Astrocyte of the cerebellum (primary cell): ENCODE results near the gene FUOM.

ENCODE experiments used
- DNase-seq: peaks from one replicate; pipeline ENCODE4 v3.0.0-alpha.2; 2011; ENCODE audit warnings: low read depth
- H3K4me3 ChIP-seq: 2 replicates; pipeline ENCODE4 v1.5.1; 2011; ENCODE audit warnings: mild to moderate bottlenecking, low read depth, low read length, moderate library complexity
- CTCF ChIP-seq: IDR thresholded peaks from 2 replicates; pipeline ENCODE4 v1.5.1; 2012; ENCODE audit warnings: low read length, low read depth, moderate library complexity, mild to moderate bottlenecking; ENCODE audit errors: missing control alignments
- in situ Hi-C: cut with HindIII; loops from 2 replicates; pipeline ENCODE4 v1.10.0; 2017; ENCODE audit warnings: low sequenced_read_pairs

The FUOM gene

DNA sequence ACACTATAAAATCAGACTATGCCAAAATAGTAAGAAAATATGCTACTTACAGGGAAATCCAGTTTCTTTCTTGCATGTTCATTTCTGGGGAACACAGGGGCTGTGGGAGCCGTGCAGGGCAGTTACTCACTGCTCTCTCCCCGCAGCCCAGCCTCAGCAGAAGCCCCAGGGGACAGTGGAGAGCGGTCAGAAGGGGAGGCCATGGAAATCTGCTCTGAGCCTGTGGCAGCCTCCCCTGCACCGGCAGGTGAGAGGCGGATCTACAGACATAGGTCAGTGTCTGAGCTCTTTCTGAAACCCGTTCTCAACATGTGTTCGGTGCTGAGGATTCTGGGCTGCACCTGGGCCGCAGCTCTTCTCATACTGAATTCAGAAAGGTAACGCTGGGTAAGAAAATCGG, 46.2 kb downstream of the FUOM start:
- in situ Hi-C loops = no loop called here
- no peak overlapping the region for H3K4me3 ChIP-seq
- TF ChIP-seq CTCF = no peak
- no peak for DNase-seq

DNA sequence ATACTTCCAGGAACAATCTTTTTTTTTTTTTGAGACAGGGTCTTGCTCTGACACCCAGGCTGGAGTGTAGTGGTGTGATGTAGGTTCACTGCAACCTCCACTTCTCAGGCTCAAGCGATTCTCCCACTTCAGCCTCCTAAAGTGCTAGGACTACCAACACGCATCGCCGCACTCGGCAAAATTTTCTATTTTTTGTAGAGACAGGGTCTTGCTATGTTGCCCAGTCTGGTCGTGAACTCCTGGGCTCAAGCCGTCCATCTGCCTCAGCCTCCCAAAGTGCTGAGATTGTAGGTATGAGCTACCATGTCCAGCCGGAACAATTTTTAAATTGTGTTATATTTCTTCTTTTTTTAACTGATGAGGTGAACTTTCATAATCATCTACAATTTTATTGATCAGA, 47.0 kb downstream of the FUOM start:
- no peak for DNase-seq
- in situ Hi-C loops = no loop called here
- no peak for TF ChIP-seq CTCF
- H3K4me3 ChIP-seq = no peak overlapping the region

DNA sequence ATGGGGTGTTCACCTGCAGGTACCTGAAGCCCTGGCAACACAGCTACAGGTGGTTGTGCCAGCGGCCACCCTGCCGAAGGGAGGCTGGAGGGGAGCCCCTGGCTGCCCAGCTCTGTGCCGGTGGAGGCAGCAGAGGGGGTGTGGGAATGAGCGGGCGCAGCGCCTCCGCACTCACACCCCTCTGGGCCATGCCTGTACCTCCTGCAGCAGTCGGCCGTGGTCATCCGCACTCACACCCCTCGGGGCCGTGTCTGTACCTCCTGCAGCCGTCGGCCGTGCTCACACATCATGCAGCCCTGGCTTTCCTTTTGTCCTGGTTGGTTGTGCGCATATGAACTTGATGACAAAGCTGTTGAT, 47.4 kb downstream of the FUOM start:
- no peak for TF ChIP-seq CTCF
- in situ Hi-C loops = no loop called here
- no peak overlapping the region for H3K4me3 ChIP-seq
- no peak for DNase-seq

- H3K4me3 ChIP-seq = no peak overlapping the region
- in situ Hi-C loops = no loop called here
Measured at GRCh38 chr10:133309720-133310398, 48.0 kb downstream of the FUOM start.

GRCh38 chr10:133309100-133309719, 48.6 kb downstream of the FUOM start:
- peak overlapping the region; percentile 76 for H3K4me3 ChIP-seq
- in situ Hi-C loops = no loop called here
- TF ChIP-seq CTCF = no peak
- DNase-seq = peak; percentile 71

More at GRCh38 chr10:133309720-133310398, 48.0 kb downstream of the FUOM start:
- no peak for TF ChIP-seq CTCF
- no peak for DNase-seq

- peak; percentile 28 for DNase-seq
Measured at GRCh38 chr10:133308421-133309099, 49.3 kb downstream of the FUOM start, which contains the start of the genes TUBGCP2 and ZNF511. TUBGCP2 (minus strand) TSS chr10:133308872; CDS start chr10:133302941, 5,931 bp downstream. ZNF511 (plus strand) TSS chr10:133308914; CDS start chr10:133308944, 30 bp downstream.

More at GRCh38 chr10:133308421-133309099, 49.3 kb downstream of the FUOM start, which contains the start of the genes TUBGCP2 and ZNF511:
- in situ Hi-C loops = no loop called here
- peak; percentile 9 for TF ChIP-seq CTCF
- H3K4me3 ChIP-seq = peak within 1 kb of the TSS; percentile 76
